SK-N-SH (cell line): ENCODE data around the gene THAP6. TPM values are rescaled to one million over a fixed set of nuclear protein-coding genes. Genes with fewer than 3 reads are reported as not detected.

Experiments
- CTCF ChIA-PET: fragments of 300-600, 350-600 bp; formaldehyde crosslinking; extraction: SDS; loops from one replicate; lab custom pipeline; 2021; lab: Yijun Ruan, JAX
- POLR2A ChIA-PET: fragments of 350-600 bp; sonication (Branson Sonifier 250); formaldehyde crosslinking; extraction: SDS; loops from one replicate; lab custom pipeline; 2020; ENCODE audit warnings: antibody characterized with exemption, inconsistent platforms; lab: Yijun Ruan, JAX
- DNase-seq: peaks from one replicate; pipeline ENCODE4 v3.0.0; 2012
- H2AFZ ChIP-seq: fragments of 200-600 bp; sonication (generic); 2 replicates; pipeline ENCODE4 v1.8.1; 2016; ENCODE audit warnings: antibody characterized with exemption, mild to moderate bottlenecking, low read depth
- H3F3A ChIP-seq: fragments of 200-600 bp; sonication (generic); replicated peaks from 2 replicates; pipeline ENCODE3; 2016; ENCODE audit warnings: antibody characterized with exemption, mild to moderate bottlenecking; ENCODE audit not compliant: insufficient read depth
- H3K27ac ChIP-seq, 2 experiments: fragments of 200-500 bp in 1 of 2; fragments of 200-600 bp in 1 of 2; sonication (Bioruptor generic) in 1 of 2; sonication (generic), shearing (Covaris generic) in 1 of 2; 2 replicates each; pipeline versions ENCODE4 v1.5.1 to v1.6.1; 2014 to 2016; ENCODE audit warnings: low read depth in 2 of 2, inconsistent platforms in 1 of 2, low read length in 1 of 2, mild to moderate bottlenecking in 1 of 2, mixed read lengths in 1 of 2
- H3K27me3 ChIP-seq: fragments of 200-600 bp; sonication (generic), shearing (Covaris generic); 2 replicates; pipeline ENCODE4 v1.6.1; 2016; ENCODE audit warnings: mixed run types; ENCODE audit not compliant: insufficient read depth
- H3K36me3 ChIP-seq, 2 experiments: fragments of 200-500 bp in 1 of 2; fragments of 200-600 bp in 1 of 2; sonication (Bioruptor generic) in 1 of 2; sonication (generic) in 1 of 2; replicated peaks in 1 of 2; 2 replicates each; pipeline versions ENCODE3 to v1.5.1; 2014 to 2016; ENCODE audit warnings: low read length in 1 of 2, mild to moderate bottlenecking in 1 of 2; ENCODE audit not compliant: insufficient read depth in 2 of 2, control insufficient read depth in 1 of 2
- H3K4me1 ChIP-seq, 2 experiments: fragments of 200-500 bp in 1 of 2; fragments of 200-600 bp in 1 of 2; sonication (Bioruptor generic) in 1 of 2; sonication (generic), shearing (Covaris generic) in 1 of 2; 2 replicates each; pipeline versions ENCODE4 v1.5.1 to v1.6.1; 2014 to 2016; ENCODE audit warnings: low read depth in 1 of 2, low read length in 1 of 2, mixed run types in 1 of 2; ENCODE audit not compliant: insufficient read depth in 2 of 2, control insufficient read depth in 1 of 2
- H3K4me2 ChIP-seq: fragments of 200-600 bp; sonication (generic), shearing (Covaris generic); 2 replicates; pipeline ENCODE4 v1.6.1; 2017; ENCODE audit warnings: mixed run types
- H3K4me3 ChIP-seq, 2 experiments: fragments of 200-500 bp in 1 of 2; fragments of 200-600 bp in 1 of 2; sonication (Bioruptor generic) in 1 of 2; sonication (generic), shearing (Covaris generic) in 1 of 2; 2 replicates each; pipeline versions ENCODE4 v1.5.1 to v1.8.1; 2014 to 2016; ENCODE audit warnings: low read depth in 2 of 2, inconsistent platforms in 1 of 2, low read length in 1 of 2, mild to moderate bottlenecking in 1 of 2, mixed read lengths in 1 of 2, moderate library complexity in 1 of 2
- H3K79me2 ChIP-seq: fragments of 200-600 bp; sonication (generic); 2 replicates; pipeline ENCODE4 v1.8.1; 2017; ENCODE audit warnings: mild to moderate bottlenecking; ENCODE audit not compliant: insufficient read depth
- H3K9ac ChIP-seq: fragments of 200-600 bp; sonication (generic); 2 replicates; pipeline ENCODE4 v1.6.1; 2017; ENCODE audit warnings: mixed run types
- H3K9me2 ChIP-seq: fragments of 200-600 bp; sonication (generic); 2 replicates; pipeline ENCODE4 v1.6.1; 2017; ENCODE audit warnings: mixed run types
- H3K9me3 ChIP-seq: fragments of 200-600 bp; sonication (generic); 2 replicates; pipeline ENCODE4 v1.6.1; 2017; ENCODE audit warnings: mixed run types, mild to moderate bottlenecking, moderate library complexity
- H4K20me1 ChIP-seq: fragments of 200-600 bp; sonication (generic); 2 replicates; pipeline ENCODE4 v1.6.1; 2017; ENCODE audit warnings: mild to moderate bottlenecking, mixed run types; ENCODE audit not compliant: insufficient read depth
- CHD2 ChIP-seq: fragments of 150-350 bp; IDR thresholded peaks from 2 replicates; pipeline ENCODE4 v1.6.1; 2018; ENCODE audit warnings: low read length; ENCODE audit not compliant: partially characterized antibody
- EP300 ChIP-seq, 2 experiments: IDR thresholded peaks; 2 replicates each; pipeline versions ENCODE4 v1.4.0 to v1.6.1; 2012; ENCODE audit warnings: borderline replicate concordance in 1 of 2, low read depth in 1 of 2, low read length in 1 of 2
- FOSL2 ChIP-seq: IDR thresholded peaks from 2 replicates; pipeline ENCODE4 v1.4.0; 2012; ENCODE audit warnings: low read depth, mild to moderate bottlenecking, moderate library complexity, borderline replicate concordance
- FOXJ3 ChIP-seq: sonication (generic); formaldehyde crosslinking; IDR thresholded peaks from 2 replicates; pipeline ENCODE4 v1.5.1; 2020; ENCODE audit warnings: mild to moderate bottlenecking, missing genetic modification reagents
- GATA2 ChIP-seq: sonication (generic); formaldehyde crosslinking; IDR thresholded peaks from 2 replicates; pipeline ENCODE4 v1.5.0; 2020; ENCODE audit warnings: mild to moderate bottlenecking, missing genetic modification reagents
- IRF3 ChIP-seq: fragments of 150-350 bp; IDR thresholded peaks from 2 replicates; pipeline ENCODE4 v1.6.1; 2016; ENCODE audit warnings: mild to moderate bottlenecking, low read depth, low read length
- MXI1 ChIP-seq: IDR thresholded peaks from 2 replicates; pipeline ENCODE4 v1.6.1; 2012; ENCODE audit warnings: mild to moderate bottlenecking, low read depth, low read length, improper control_type of control experiment
- NFIC ChIP-seq: IDR thresholded peaks from 2 replicates; pipeline ENCODE4 v1.4.0; 2012; ENCODE audit warnings: borderline replicate concordance
- RAD21 ChIP-seq: IDR thresholded peaks from 2 replicates; pipeline ENCODE4 v1.6.1; 2012; ENCODE audit warnings: mild to moderate bottlenecking, low read length
- RXRA ChIP-seq: IDR thresholded peaks from 2 replicates; pipeline ENCODE4 v1.4.0; 2012; ENCODE audit warnings: low read depth, mild to moderate bottlenecking, borderline replicate concordance
- SMC3 ChIP-seq: IDR thresholded peaks from 2 replicates; pipeline ENCODE4 v1.6.1; 2012; ENCODE audit warnings: low read depth, low read length, improper control_type of control experiment
- TCF12 ChIP-seq: IDR thresholded peaks from 2 replicates; pipeline ENCODE4 v1.4.0; 2012
- TEAD4 ChIP-seq: IDR thresholded peaks from 2 replicates; pipeline ENCODE4 v1.4.0; 2012; ENCODE audit warnings: mild to moderate bottlenecking, borderline replicate concordance; ENCODE audit not compliant: insufficient read depth
- USF1 ChIP-seq: IDR thresholded peaks from 2 replicates; pipeline ENCODE4 v1.4.0; 2012; ENCODE audit warnings: low read depth, borderline replicate concordance
- USF2 ChIP-seq: fragments of 150-350 bp; IDR thresholded peaks from 2 replicates; pipeline ENCODE4 v1.6.1; 2017; ENCODE audit warnings: antibody characterized with exemption, low read length, low read depth, borderline replicate concordance
- ZBTB33 ChIP-seq: IDR thresholded peaks from 2 replicates; pipeline ENCODE4 v1.4.0; 2012; ENCODE audit warnings: low read depth, borderline replicate concordance
- WGBS: methylation state at CpG from one replicate; pipeline ENCODE4 v1.1.6; 2017; ENCODE audit warnings: low lambda C conversion rate; 5-methylcytosine and 5-hydroxymethylcytosine counted together
- polyA plus RNA-seq, 3 experiments: library from polyadenylated mRNA; depleted of rRNA; stranded (reverse); fragments of >200 nt; gene quantifications; 2 replicates each; pipeline ENCODE4 v1.2.3, GENCODE V29; 2012

Gene THAP6
- polyA plus RNA-seq, 1 of the 3 experiments (the other 2 are of a cell fraction): 6.9 TPM

GRCh38 chr4:75525086-75525485 lies 10.8 kb downstream of the THAP6 start (continued):
- no peak for TF ChIP-seq FOSL2

- 93% methylated on average over 1 of the region's 1 CpG for WGBS
- no peaks in the 10 kb centered on the region for H3K9me2 ChIP-seq
- CTCF ChIA-PET: interaction anchor here (1.4 kb wide), 1 partner anchor 322 kb away, joined by 3 read pairs; no protein-coding TSS in a partner anchor
- H3K27me3 ChIP-seq: no peaks in the 10 kb centered on the region
- H3F3A ChIP-seq: no peaks in the 10 kb centered on the region
- no peaks in the 10 kb centered on the region for H3K4me1 ChIP-seq
- H3K4me2 ChIP-seq: no peak overlapping the region
- H3K4me3 ChIP-seq: no peak overlapping the region
- H3K27ac ChIP-seq: no peak overlapping the region
- no peaks in the 10 kb centered on the region for H4K20me1 ChIP-seq
- POLR2A ChIA-PET: interaction anchor here (2.6 kb wide), 1 partner anchor 12 kb away, joined by 6 read pairs; the partner anchor contains the start of genes RCHY1 and THAP6
- TF ChIP-seq RAD21: no peak
- no peak for TF ChIP-seq MXI1
- TF ChIP-seq TEAD4: no peak
- TF ChIP-seq ZBTB33: no peak
- peaks cover 50 to 72% of the 10 kb centered on the region in 2 experiments for H3K36me3 ChIP-seq
- no peak for DNase-seq
- no peak overlapping the region for H3K9ac ChIP-seq
- no peaks in the 10 kb centered on the region for H3K9me3 ChIP-seq
- H3K79me2 ChIP-seq: peaks cover 6% of the 10 kb centered on the region; the same call in 1 of the 2 replicates
- no peak overlapping the region for H2AFZ ChIP-seq
These were observed 11.6 kb downstream of the THAP6 start for GRCh38 chr4:75525910-75526309.

- Histone ChIP-seq H3K27me3 (no peaks in the 10 kb centered on the region), H3K79me2 (no peaks in the 10 kb centered on the region), H3K9me3 (no peaks in the 10 kb centered on the region), H3K9ac (no peak overlapping the region), H4K20me1 (no peaks in the 10 kb centered on the region), H3K4me1 (no peaks in the 10 kb centered on the region), H3K4me3 (no peak overlapping the region), H3K27ac (no peak overlapping the region), H3K4me2 (no peak overlapping the region), H3F3A (no peaks in the 10 kb centered on the region), H3K36me3 (peaks cover 57 to 69% of the 10 kb centered on the region in 2 experiments), H2AFZ (no peak overlapping the region), H3K9me2 (no peaks in the 10 kb centered on the region)
- DNase-seq: no peak
- TF ChIP-seq TCF12 (no peak), RXRA (no peak), FOSL2 (no peak), IRF3 (no peak), CHD2 (no peak), FOXJ3 (CRISPR knock-in tag) (no peak), EP300 (IDR thresholded peaks at IDR 0.05; ENCODE audit: borderline replicate concordance in 1 of 2, low read depth in 1 of 2, low read length in 1 of 2) (no peak), GATA2 (CRISPR knock-in tag) (no peak), NFIC (no peak), RAD21 (no peak), USF2 (no peak), USF1 (no peak), SMC3 (no peak)
- CTCF ChIA-PET: interaction anchor here (1.2 to 1.4 kb wide), 2 partner anchors 12 to 320 kb away, joined by 3 to 4 read pairs; partner anchors contain the start of gene THAP6
- POLR2A ChIA-PET: no interaction called here
These were observed 13.2 kb downstream of the THAP6 start for GRCh38 chr4:75527482-75527881.
